SKM-1 treated with dmso at 0.1 percent for 144 hours (cell line): ENCODE results near the gene SSBP2.
A peak's percentile ranks its signal among the peaks of the same experiment; 100 is the strongest.
"Not testable (repeated sequence)": the region's sequence is repeated elsewhere in the genome, so short reads cannot be mapped to it uniquely, and the experiment has no call there.

ENCODE experiments used
- DNase-seq: peaks from one replicate; lab custom pipeline; 2025; ENCODE audit not compliant: unreplicated experiment; lab: John Stamatoyannopoulos, UW

The SSBP2 gene

DNA sequence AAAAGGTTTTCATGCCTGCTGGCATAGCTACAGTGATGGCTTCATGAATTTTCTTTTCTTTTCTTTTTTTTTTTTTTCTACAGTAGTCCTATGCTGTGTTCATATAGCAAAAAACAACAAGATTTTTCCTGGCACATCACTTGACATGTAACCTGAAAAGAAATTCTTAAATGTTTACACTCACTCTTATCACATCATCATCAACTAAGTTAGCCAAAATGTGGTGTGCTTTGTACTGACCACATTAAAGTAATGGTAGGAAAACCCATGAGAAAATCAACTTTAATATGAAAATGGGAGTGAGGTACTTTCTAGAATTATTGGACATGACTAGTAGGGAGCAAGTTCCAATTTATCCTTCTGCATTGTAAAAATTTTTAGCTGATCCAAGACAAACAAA lies 146.7 kb downstream of the SSBP2 start:
- DNase-seq = no peak

DNA sequence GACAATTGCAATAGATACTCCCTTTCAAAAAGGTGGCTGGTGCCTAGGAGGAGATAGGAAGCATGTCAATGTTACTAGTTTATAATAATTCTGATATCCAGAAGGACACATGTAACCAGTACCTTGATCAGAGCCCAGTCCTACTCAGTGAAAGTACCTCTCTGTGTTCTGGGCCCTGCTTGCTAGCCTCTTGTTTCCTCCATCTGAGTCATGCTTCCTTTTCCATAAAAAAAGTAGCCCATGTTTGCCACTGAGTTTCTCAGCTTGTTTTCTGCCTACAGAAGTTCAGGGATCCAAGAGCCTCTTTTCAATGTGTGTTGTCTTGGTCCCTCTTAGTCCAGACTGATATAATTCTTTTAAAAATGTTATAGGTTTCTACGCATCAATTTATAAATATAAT lies 149.0 kb downstream of the SSBP2 start:
- DNase-seq = no peak

DNA sequence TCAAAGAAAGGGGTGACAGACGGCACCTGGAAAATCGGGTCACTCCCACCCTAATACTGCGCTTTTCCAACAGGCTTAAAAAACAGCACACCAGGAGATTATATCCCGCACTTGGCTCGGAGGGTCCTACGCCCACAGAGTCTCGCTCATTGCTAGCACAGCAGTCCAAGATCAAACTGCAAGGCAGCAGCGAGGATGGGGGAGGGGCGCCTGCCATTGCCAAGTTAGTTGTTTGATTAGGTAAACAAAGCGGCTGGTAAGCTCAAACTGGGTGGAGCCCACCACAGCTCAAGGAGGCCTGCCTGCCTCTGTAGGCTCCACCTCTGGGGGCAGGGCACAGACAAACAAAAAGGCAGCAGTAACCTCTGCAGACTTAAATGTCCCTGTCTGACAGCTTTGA lies 158.8 kb downstream of the SSBP2 start:
- DNase-seq = not testable (repeated sequence)

DNA sequence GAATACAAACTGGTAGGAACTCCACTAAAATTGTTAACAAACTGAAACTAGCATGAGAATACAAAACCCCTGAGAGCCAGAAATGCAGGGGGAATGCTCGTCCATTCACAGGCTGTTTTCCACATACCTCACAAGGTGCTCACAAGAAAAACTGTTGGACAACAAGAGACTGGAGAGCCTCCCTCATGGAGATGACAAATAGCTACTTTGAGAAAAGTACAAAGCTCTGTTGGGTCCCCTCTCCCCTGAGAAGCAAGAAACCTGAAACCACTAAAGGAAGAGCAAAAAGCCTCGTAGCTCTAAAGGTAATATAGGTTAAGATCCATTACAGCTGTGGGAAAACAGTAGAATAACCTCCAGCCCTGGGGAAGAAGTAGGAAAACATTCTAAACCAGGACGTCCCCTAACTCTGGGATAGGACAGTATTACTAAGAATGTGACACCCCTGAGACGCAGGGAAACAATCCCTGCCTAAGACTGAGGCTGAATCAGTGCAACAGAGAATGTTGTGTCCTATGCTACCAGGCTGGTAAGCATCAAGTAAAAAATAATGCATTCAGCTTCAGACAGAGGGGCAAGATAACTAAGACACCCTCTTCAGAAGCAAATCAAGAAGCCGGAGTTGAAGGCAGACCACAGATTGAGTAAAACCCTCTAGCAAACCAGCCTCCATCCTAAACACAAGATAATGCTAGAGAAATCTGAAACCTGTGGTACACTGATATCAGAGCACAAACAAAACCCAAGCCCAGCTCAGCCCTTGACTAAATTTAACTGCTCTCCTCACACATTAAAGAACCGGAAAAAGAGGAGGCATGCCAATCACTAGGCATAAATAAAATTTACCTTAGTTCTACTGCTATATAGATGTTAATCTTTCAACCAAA lies 160.2 kb downstream of the SSBP2 start:
- DNase-seq = no peak

DNA sequence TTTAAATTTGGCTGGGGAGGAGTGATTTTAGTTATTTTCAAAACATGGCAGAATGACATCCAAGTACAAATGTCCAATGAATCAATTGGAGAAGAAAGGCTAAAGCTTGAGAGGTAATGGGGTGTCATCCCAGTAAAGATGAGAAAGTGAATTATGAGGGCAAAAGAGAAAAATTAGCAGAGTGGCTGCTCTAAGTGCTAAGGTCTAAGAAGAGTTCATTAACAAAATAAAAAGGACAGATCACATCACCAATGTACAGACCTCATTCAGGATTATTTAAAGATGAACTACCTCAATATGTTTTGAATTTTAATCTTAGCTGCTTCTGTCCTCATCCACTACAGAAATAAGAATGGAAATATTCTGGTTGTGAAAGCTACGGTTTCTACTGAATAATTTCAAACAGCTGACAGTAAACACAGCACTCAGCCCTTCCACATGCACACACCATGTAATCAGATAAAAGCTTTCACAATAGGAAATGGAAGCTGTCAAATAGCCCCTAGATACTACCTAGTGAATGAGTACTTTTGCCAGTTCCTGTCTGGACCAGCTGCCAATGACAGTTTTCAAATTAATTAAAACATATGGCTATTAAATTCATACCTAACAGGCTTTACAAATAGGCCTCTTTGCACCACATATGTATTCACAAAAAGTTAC lies 171.5 kb downstream of the SSBP2 start:
- DNase-seq = peak; percentile 19

DNA sequence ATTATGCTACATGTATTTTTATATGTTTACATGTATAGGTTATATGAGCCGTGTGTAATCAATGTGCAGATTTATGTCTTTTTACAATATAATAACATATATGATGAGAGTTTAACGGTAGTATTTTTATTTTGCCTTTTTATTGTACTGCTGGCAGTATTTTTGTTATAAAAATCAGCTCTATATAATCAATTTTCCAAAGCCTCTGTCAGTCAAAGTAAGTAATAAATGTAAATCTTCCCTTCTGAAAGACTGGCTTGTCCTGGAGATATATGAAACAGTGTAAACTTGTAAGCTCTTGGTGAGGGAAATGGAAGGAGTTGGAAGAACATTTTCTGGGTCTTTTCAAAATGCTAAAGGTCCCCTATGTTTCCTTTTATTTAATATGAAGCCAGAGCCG lies 173.8 kb downstream of the SSBP2 start:
- DNase-seq = no peak

DNA sequence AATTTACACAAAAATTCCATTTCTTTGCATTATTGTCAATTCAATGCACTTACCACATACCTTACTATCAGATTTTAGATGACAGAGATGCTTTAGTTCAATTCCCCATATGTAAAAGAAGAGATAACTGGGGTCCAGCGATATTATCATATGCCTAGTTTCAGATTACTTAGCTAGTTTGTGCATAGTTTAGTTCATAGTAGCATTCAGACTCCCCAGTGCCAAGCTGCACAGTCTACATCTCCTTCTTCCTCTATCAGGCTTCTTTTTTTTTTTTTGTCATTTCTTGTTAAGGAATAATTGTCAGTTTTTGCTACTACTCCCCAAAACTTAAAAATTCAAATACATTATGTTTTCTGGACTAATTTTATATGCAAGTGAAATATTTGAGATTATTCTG lies 175.0 kb downstream of the SSBP2 start:
- DNase-seq = no peak

DNA sequence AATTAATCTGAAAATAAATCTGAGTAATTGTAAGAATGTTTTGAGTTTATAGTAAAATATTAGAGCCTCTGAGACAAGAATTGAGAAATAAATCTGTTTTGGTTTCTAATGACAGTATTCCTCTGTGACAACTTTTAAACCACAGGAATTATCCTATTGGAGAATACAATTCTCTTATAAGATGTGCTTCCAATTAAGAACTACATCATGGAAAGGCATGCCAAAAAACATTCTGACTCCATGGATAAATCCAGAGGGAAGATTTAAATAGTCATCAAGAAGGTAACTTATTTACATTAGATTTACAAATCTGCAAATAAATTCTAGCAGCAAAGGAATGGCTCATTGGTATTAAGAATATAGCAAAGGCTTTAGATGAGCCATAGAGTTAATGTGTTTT lies 178.7 kb downstream of the SSBP2 start:
- DNase-seq = no peak

DNA sequence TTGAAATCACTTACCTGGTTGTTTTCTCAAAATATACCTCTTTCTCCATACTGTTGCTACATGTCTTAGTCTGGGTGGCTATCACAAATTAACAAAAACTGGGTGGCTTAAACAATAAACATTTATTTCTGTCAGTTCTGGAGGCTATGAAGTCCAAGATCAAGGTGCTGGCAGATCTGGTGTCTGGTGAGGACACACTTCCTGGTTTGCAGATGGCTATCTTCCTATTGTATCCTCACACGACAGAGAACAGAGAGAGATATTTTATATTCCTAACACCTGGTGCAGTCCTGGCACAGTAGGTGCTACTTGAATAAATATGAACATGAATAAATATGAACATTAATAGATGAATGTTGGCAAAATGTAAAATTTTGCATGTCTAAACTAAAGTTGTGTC lies 192.7 kb downstream of the SSBP2 start:
- no peak for DNase-seq

DNA sequence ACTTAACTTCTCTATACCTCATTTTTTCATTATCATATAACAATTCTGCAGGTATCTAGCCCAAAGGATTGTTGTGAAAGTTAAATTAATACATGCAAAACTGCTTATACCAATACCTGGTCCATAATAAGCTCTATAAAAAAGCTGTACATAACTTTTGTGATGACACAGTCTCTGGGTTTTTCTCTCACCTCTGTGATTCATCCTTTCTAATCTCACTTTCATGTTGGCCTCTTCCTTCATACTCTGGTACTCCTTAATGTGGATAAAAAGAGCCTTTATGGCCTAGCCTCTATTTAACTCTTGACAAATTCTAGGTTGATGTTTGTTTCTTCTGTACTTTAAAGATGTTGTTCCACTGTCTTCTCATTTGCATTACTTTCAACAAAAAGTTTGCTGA lies 194.1 kb downstream of the SSBP2 start:
- no peak for DNase-seq

DNA sequence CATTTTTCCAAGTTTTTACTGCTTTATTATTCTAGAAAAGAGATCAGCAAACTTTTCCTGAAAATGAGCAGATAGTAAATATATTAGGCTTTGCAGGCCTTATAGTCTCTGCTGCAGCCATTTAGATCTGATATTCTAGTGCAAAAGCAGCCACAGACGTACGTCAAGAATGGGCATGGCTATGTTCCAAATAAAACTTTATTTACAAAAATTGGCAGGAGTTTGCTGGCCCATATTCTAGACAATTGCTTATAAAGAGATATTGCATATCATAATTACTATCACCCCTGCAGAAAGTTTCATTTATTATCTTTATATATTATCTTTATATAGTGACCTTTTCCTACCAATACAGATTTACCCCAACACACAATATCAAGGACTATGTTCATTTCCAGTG lies 195.0 kb downstream of the SSBP2 start:
- no peak for DNase-seq

DNA sequence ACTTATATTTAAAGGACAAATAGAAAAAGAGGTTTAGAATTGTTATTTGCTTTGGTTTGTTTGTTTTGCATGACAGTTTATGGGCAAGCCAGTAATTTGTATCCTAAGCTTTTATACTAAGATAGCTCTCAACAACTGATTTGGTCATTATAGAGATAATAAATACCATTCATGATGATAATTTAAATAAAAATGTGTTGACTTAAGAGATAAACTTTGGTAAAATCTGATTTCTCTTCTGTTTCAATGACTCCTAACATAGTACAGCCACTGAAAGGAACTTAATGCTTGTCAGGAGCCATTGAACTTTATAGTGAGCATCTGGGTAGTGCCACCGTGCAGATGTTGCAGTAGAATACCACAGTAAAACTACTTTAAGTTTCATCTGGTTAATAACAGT lies 196.2 kb downstream of the SSBP2 start:
- no peak for DNase-seq

DNA sequence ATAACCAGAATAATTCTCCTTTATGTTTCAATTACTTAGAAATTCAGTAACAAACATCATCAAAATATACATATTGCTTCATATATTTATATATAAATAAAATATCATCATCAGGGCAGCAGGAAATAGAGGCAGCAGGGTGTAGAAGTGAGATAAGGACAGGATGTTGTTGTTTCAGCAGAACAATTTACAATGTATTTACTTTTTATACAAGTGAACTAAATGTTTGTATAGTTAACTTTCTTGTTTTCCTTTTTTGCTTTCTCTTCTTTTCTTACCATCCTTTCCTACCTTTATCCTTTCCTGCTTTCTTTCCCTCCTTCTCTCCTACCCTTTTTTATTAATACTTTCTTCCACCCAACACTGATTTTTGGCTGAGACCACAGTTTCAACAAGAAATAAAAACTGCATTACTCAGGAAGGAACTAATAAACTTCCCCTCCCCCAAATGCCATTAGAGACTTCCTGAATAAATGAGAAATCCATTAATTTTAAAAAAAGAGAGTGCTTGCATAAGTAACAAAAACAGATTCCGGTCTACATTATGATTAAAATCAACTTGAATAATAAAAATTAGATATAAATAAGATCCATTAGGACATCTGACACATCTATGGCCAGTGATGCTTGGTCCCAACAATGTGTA lies 197.2 kb downstream of the SSBP2 start:
- no peak for DNase-seq

DNA sequence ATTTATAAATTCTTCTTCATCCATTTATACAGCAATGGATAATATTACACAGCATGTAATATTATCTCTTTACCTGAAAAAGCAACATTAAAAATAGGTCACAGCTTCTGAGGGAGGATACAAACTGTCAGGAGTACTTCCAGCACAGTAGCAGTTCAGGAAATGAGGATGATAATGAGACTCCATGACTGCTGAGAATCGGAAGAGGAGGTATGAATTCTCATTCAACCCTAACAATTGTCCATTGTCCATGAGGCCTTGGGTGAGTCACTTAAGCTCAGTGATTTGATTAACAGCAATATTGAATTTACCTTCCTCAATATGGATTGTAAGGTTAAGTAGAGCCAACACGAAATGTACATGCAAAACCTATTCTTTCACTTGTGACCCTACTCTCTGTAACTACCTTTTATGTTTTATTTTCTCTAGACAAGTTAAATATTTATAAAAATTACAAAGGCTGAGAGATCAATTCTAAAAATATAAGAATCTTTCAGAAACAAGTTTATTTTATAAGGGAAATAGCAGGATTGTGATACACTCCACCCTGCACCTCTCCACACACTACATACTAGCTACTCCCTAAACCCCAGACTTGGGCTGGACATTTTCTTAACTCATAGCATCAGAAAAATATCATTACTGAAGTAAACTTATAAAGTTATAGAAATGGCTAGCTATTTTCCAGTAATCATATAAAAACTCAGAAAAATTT lies 197.9 kb downstream of the SSBP2 start:
- DNase-seq = no peak

DNA sequence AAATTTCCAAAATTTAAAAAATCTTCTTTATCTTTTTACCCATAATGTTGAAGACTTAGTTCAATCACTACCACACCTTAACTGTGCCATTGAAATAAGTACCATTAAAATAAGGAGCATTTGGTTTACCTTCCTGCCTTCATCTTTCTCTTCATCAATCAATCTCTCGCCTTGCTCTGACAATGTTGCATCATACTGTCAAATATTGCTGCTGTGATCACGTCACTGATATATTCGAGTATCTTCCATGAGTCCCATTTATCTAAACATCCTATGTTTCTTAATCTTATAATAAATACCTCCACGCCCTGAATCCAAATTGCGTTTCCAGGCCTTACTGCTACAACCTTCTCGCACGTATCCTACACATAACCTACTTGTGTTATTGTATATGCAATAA lies 201.8 kb downstream of the SSBP2 start:
- no peak for DNase-seq

DNA sequence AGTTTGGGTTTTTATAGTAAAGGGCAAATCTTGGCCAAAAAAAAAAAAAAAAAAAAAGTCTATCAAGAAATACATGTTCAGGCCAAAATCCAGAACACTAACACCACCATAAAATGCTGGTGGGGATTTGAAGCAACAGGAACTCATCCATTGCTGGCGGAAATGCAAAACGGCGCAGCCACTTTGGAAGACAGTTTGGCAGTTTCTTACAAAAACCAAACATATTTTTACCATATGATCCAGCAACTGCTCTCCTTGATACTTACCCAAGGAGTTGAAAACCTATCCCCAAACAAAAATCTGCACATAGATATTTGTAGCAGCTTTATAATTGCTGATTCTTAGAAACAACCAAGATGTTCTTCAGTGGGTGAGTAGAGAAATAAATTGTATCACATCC lies 203.9 kb downstream of the SSBP2 start:
- no peak for DNase-seq

DNA sequence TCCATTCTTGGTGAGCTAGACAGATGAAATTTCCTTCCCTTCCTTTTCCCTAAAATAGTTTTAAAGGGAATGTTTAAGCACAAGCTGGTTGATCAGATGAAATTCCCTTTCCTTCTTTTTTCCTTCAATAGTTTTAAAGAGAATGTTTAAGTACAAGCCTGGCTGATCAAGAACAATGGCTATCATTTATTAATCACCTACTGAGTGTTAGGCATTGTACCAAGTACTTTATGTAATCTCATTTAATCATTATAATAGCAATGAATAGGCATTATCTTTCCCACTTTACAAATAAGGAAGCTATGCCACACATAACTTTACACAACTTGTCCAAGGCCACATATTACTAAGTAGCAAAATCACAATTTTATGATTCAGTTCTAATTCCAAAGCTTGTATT lies 205.0 kb downstream of the SSBP2 start:
- no peak for DNase-seq

DNA sequence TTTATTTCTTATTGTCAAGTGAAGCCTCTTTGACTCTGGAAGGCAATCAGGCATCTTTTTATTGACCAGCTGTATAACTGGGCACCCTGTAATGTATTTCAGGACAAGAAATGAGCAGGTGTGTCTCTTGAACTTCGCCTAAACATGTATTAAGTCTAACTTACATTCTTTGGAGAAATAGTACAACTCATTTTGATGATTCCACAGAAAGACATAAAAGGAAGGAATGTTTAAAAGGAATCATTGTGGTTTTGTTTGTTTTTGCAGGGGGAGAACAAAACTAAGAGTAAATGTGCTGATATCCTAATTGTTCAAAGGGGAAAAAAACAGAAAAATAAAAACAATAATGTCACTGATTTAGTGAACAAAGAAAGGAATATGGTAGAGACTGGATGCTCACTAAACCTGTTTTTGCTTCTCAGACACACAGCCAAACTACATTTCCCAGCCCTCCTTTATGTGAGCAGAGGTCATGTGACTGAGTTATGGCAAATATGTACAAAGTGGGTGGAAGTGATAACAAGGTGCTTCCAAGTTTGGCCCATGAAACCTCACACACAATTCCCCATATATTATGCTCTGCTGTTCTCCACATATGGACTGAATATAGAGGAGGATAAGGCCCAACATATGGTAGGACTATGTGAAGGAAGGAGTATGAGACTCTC lies 206.4 kb downstream of the SSBP2 start:
- no peak for DNase-seq

DNA sequence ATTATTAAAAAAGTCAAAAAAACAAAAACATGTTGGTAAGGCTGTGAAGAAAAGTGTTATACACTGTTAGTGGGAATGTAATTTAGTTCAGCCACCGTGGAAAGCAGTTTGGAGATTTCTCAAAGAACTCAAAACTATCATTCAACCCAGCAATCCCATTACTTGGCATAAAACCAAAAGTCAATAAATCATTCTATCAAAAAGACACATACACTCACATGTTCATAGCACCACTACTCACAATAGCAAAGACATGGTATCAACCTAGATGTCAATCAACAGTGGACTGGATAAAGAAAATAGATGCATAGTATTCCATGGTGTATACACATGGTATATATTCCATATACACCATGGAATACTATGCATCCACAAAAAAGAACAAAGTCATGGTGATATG lies 208.7 kb downstream of the SSBP2 start:
- DNase-seq = no peak

DNA sequence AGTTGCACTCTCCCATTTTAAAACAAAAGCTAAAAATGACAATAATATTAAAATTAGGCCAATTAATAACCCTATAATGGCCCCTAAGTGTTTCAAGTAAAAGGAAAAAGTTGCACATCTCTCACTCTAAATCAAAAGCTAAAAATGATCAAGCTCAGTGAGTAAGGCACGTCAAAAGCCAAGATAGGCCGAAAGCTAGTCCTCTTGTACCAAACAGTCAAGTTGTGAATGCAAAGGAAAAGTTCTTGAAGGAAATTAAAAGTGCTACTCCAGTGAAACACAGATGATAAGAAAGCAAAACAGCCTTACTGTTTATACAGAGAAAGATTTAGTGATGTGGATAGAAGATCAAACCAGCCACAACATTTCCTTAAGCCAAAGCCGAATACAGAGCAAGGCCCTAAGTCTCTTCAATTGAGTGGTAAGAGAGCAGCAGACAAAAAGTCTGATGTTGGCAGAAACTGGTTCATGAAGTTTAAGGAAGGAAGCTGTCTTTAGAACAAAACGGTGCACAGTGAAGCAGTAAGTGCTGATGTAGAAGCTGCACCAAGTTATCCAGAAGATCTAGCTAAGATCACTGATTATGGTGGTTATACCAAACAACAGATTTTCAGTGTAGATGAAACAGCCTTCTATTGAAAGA lies 212.9 kb downstream of the SSBP2 start:
- DNase-seq = no peak

DNA sequence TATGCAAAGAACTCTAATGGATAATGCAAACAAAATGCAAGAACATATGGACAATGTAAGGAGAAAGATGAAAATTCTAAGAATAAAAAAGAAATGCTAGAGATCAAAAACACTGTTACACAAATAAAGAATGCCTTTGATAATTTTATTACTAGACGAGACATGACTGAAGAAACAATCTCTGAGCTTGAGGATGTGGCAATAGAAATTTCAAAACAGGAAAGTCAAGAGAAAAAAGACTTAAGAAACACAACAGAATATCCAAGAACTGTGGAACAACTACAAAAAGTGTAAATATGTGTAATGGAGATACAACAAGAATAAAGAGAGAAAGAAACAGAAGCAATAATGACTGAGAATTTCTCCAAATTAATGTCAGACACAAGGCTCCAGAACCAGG lies 216.5 kb downstream of the SSBP2 start:
- DNase-seq = peak; percentile 14
